ENCODE data around the gene GGPS1. TPM values are rescaled to one million over a fixed set of nuclear protein-coding genes. Genes with fewer than 3 reads are reported as not detected.

GGPS1 gene
- polyA plus RNA-seq, 1 donor (not counting 4 experiments of a cell fraction or from before 2014, with no cell fraction given): 40.8 TPM

DNA sequence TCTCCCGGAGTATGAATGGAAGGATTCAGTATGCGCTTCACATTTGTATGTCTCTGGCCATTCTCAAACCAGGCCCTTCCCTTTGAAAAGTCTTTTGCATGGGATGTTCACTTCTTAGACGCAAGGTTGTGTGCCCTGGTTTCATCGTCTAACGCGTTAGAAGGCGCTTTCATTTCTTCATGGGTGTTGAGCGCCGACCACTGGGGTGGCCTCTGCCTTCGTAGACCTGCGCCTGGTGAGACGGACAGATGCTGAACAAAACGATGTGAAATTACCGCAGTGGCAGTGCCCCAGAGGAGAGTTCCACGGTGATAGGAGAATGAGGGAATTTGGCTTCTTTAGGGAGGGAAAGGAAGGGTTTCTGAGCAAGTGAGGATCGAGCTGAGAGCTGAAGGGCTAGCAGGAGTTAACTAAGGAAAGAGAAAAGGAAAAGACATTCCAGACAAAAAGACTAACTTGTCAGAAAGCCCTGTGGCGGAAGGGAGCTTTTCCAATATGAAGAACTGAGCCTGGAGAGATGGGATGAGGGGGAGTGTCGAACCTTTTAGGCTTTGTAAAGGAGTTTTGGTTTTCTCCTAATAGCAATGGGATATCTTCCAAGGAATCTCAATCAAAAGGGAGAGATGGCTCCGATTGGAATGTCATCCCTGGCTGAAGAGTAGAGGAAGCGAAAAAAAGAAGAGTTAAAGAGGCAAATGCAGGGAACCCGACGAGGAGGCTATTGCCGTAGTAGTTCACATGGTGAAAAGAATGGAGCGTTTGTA is 951 bp downstream of the GGPS1 start:
- Histone ChIP-seq H4K20me1 (ENCODE audit: control insufficient read depth, extremely low read depth, insufficient read depth, low read length) (no peaks in the 10 kb centered on the region), H3K36me3 (ENCODE audit: control insufficient read depth in 2 of 2, extremely low read depth in 1 of 2, insufficient read depth in 2 of 2, low read length in 2 of 2) (peaks cover 0 to 4% of the 10 kb centered on the region in 2 experiments), H3K79me2 (ENCODE audit: control insufficient read depth, insufficient read depth, low read length) (peaks cover 83% of the 10 kb centered on the region), H3K4me2 (ENCODE audit: control insufficient read depth, extremely low read depth, insufficient read depth, low read depth, low read length) (peak overlapping the region; percentile 80), H2AFZ (ENCODE audit: control insufficient read depth, low read length) (peak overlapping the region; percentile 91), H3K4me1 (ENCODE audit: control insufficient read depth, extremely low read depth, insufficient read depth, low read length) (peaks cover 30% of the 10 kb centered on the region), H3K27me3 (ENCODE audit: control insufficient read depth, extremely low read depth, insufficient read depth, low read length) (no peaks in the 10 kb centered on the region), H3K4me3 (ENCODE audit: control insufficient read depth in 2 of 3, extremely low read depth in 1 of 3, insufficient read depth in 2 of 3, low read depth in 1 of 3, low read length in 3 of 3) (peak overlapping the region; percentile 87 to 97 (median 92)), H3K9me3 (ENCODE audit: control insufficient read depth, low read depth, low read length) (no peaks in the 10 kb centered on the region), H3K9ac (ENCODE audit: control insufficient read depth, extremely low read depth, insufficient read depth, low read length) (peak overlapping the region; percentile 91), H3K27ac (ENCODE audit: control insufficient read depth, insufficient read depth, low read length) (peak overlapping the region; percentile 95), H3K9me1 (ENCODE audit: control insufficient read depth, extremely low read depth, insufficient read depth, low read length) (no peaks in the 10 kb centered on the region)
- FAIRE-seq (no peak), DNase-seq (ENCODE audit: low read depth, low spot score) (no peak)
- TF ChIP-seq, protein P1, sequence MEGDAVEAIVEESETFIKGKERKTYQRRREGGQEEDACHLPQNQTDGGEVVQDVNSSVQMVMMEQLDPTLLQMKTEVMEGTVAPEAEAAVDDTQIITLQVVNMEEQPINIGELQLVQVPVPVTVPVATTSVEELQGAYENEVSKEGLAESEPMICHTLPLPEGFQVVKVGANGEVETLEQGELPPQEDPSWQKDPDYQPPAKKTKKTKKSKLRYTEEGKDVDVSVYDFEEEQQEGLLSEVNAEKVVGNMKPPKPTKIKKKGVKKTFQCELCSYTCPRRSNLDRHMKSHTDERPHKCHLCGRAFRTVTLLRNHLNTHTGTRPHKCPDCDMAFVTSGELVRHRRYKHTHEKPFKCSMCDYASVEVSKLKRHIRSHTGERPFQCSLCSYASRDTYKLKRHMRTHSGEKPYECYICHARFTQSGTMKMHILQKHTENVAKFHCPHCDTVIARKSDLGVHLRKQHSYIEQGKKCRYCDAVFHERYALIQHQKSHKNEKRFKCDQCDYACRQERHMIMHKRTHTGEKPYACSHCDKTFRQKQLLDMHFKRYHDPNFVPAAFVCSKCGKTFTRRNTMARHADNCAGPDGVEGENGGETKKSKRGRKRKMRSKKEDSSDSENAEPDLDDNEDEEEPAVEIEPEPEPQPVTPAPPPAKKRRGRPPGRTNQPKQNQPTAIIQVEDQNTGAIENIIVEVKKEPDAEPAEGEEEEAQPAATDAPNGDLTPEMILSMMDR (optimal IDR thresholded peaks at IDR 0.05 in 1 of 3, IDR thresholded peaks at IDR 0.05 in 1 of 3, conservative IDR thresholded peaks at IDR 0.05 in 1 of 3; ENCODE audit: extremely low read depth in 1 of 3, insufficient read depth in 2 of 3, low read length in 3 of 3): peak; percentile 0 to 31 (median 16)
- TF ChIP-seq EZH2 (IDR thresholded peaks at IDR 0.05; ENCODE audit: low read length): no peak
- dilution Hi-C loops (cut with MboI; ENCODE audit: extremely low pct_ligation_motif_present, low sequenced_read_pairs): no loop called here

DNA sequence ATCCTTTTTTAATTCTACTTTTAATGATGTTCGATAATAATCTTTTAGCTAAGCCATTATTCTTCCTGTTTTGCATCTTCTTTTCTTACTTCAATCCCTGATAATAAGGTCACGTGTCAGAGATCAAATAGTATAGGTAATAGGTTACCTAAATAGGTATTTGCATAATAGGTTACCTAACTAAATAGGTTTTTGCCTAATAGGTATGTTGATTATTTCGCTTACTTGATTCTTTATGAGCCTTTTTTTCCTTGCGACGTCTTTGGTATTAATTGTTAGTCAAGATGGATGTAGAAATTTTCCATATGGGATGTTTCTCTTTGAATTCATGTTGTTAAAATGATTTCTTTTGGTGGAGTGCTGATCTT is 2.5 kb downstream of the GGPS1 start:
- Histone ChIP-seq H3K9me1 (ENCODE audit: control insufficient read depth, extremely low read depth, insufficient read depth, low read length) (no peaks in the 10 kb centered on the region), H3K27ac (ENCODE audit: control insufficient read depth, insufficient read depth, low read length) (no peak overlapping the region), H3K9me3 (ENCODE audit: control insufficient read depth, low read depth, low read length) (no peaks in the 10 kb centered on the region), H4K20me1 (ENCODE audit: control insufficient read depth, extremely low read depth, insufficient read depth, low read length) (no peaks in the 10 kb centered on the region), H3K79me2 (ENCODE audit: control insufficient read depth, insufficient read depth, low read length) (peaks cover 71% of the 10 kb centered on the region), H3K27me3 (ENCODE audit: control insufficient read depth, extremely low read depth, insufficient read depth, low read length) (no peaks in the 10 kb centered on the region), H2AFZ (ENCODE audit: control insufficient read depth, low read length) (no peak overlapping the region), H3K9ac (ENCODE audit: control insufficient read depth, extremely low read depth, insufficient read depth, low read length) (no peak overlapping the region), H3K4me2 (ENCODE audit: control insufficient read depth, extremely low read depth, insufficient read depth, low read depth, low read length) (peak overlapping the region; percentile 80), H3K4me3 (ENCODE audit: control insufficient read depth in 2 of 3, extremely low read depth in 1 of 3, insufficient read depth in 2 of 3, low read depth in 1 of 3, low read length in 3 of 3) (peak overlapping the region in 1 of 3 experiments; percentile 1), H3K36me3 (ENCODE audit: control insufficient read depth in 2 of 2, extremely low read depth in 1 of 2, insufficient read depth in 2 of 2, low read length in 2 of 2) (peaks cover 0 to 4% of the 10 kb centered on the region in 2 experiments), H3K4me1 (ENCODE audit: control insufficient read depth, extremely low read depth, insufficient read depth, low read length) (peaks cover 19% of the 10 kb centered on the region)
- TF ChIP-seq EZH2 (IDR thresholded peaks at IDR 0.05; ENCODE audit: low read length): no peak
- TF ChIP-seq, protein P1 (optimal IDR thresholded peaks at IDR 0.05 in 1 of 3, IDR thresholded peaks at IDR 0.05 in 1 of 3, conservative IDR thresholded peaks at IDR 0.05 in 1 of 3; ENCODE audit: extremely low read depth in 1 of 3, insufficient read depth in 2 of 3, low read length in 3 of 3): no peak
- dilution Hi-C loops (cut with MboI; ENCODE audit: extremely low pct_ligation_motif_present, low sequenced_read_pairs): no loop called here
- FAIRE-seq: no peak
- no peak for DNase-seq (ENCODE audit: low read depth, low spot score)
